GM12878 (cell line): ENCODE results near the gene ETHE1. TPM values are rescaled to one million over a fixed set of nuclear protein-coding genes. Genes with fewer than 3 reads are reported as not detected.

Experiments
- ATAC-seq: fragments of 200-7000 bp; cut with Tn5 transposase; 3 replicates; pipeline ENCODE4 v1.9.1; 2020; ENCODE audit warnings: mild to moderate bottlenecking, moderate library complexity
- BruUV-seq: library from RNA; stranded (reverse); fragments of 400-500 nt; replicated peaks from 2 replicates; lab custom pipeline; 2021; lab: Mats Ljungman, UMichigan
- CTCF ChIA-PET: fragments of 300-600 bp; sonication (Branson Sonifier 250); formaldehyde crosslinking; extraction: SDS; loops from one replicate; lab custom pipeline; 2021; ENCODE audit warnings: inconsistent platforms; lab: Yijun Ruan, JAX
- POLR2A ChIA-PET: fragments of 350-600 bp; formaldehyde crosslinking; extraction: SDS; loops from one replicate; lab custom pipeline; 2021; ENCODE audit warnings: inconsistent platforms; lab: Charles Lee
- RAD21 ChIA-PET: fragments of 300-600 bp; sonication (Branson Sonifier 250); formaldehyde crosslinking; loops from one replicate; lab custom pipeline; 2023; ENCODE audit warnings: antibody characterized with exemption; ENCODE audit not compliant: unreplicated experiment; lab: Charles Lee
- SMC1A ChIA-PET: fragments of 300-600 bp; sonication (Branson Sonifier 250); formaldehyde crosslinking; loops from one replicate; lab custom pipeline; 2023; ENCODE audit not compliant: unreplicated experiment, uncharacterized antibody; lab: Charles Lee
- DNase-seq: peaks from one replicate; pipeline ENCODE4 v3.0.0-alpha.2; 2011; ENCODE audit warnings: low read depth, low spot score
- FAIRE-seq: peaks from 3 replicates; lab custom pipeline; 2011; peaks lifted over from hg19 to GRCh38; lab: Jason Lieb, UNC
- H2AFZ ChIP-seq: 2 replicates; pipeline ENCODE4 v1.6.0; 2011; ENCODE audit warnings: low read depth, low read length, control low read depth; ENCODE audit not compliant: control insufficient read depth
- H3K27ac ChIP-seq: 2 replicates; pipeline ENCODE4 v1.5.1; 2011; ENCODE audit warnings: control low read depth; ENCODE audit not compliant: control insufficient read depth, insufficient read depth
- H3K27me3 ChIP-seq, 2 experiments: replicated peaks in 1 of 2; 2 replicates each; pipeline versions ENCODE4 v1.6.0 to v1.6.1; 2011; ENCODE audit warnings: low read length in 1 of 2; ENCODE audit not compliant: control insufficient read depth in 2 of 2, insufficient read depth in 2 of 2
- H3K36me3 ChIP-seq, 2 experiments: 2 replicates each; pipeline ENCODE4 v1.5.1; 2011; ENCODE audit warnings: low read length in 1 of 2; ENCODE audit not compliant: control insufficient read depth in 2 of 2, insufficient read depth in 2 of 2
- H3K4me1 ChIP-seq: 2 replicates; pipeline ENCODE4 v1.6.1; 2011; ENCODE audit warnings: mild to moderate bottlenecking, low read length, moderate library complexity, mixed read lengths; ENCODE audit not compliant: control insufficient read depth, insufficient read depth
- H3K4me2 ChIP-seq: 2 replicates; pipeline ENCODE4 v1.6.0; 2011; ENCODE audit warnings: control low read depth; ENCODE audit not compliant: control insufficient read depth, insufficient read depth
- H3K4me3 ChIP-seq: fragments of 200-600 bp; sonication (generic); 2 replicates; pipeline ENCODE4 v1.5.1; 2016
- H3K79me2 ChIP-seq: 2 replicates; pipeline ENCODE4 v1.6.0; 2011; ENCODE audit warnings: low read length; ENCODE audit not compliant: control insufficient read depth, insufficient read depth
- H3K9ac ChIP-seq: 2 replicates; pipeline ENCODE4 v1.8.0; 2011; ENCODE audit warnings: low read length, control low read depth, mixed read lengths; ENCODE audit not compliant: control insufficient read depth, insufficient read depth
- H3K9me3 ChIP-seq: replicated peaks from 3 replicates; pipeline ENCODE4 v1.5.1; 2011; ENCODE audit warnings: mild to moderate bottlenecking, low read length; ENCODE audit not compliant: control insufficient read depth, insufficient read depth
- H4K20me1 ChIP-seq: 2 replicates; pipeline ENCODE4 v1.6.0; 2011; ENCODE audit not compliant: control insufficient read depth, insufficient read depth
- CREB1 ChIP-seq: IDR thresholded peaks from 2 replicates; pipeline ENCODE4 v1.6.1; 2012; ENCODE audit warnings: low read depth, mild to moderate bottlenecking, inconsistent platforms
- POLR2AphosphoS5 ChIP-seq: IDR thresholded peaks from 2 replicates; pipeline ENCODE4 v1.6.1; 2011; ENCODE audit warnings: mild to moderate bottlenecking, low read length, inconsistent platforms
- RAD51 ChIP-seq: fragments of 450-650 bp; IDR thresholded peaks from 2 replicates; pipeline ENCODE4 v1.6.1; 2016; ENCODE audit warnings: moderate library complexity, mild to moderate bottlenecking, inconsistent platforms
- RELA ChIP-seq: fragments of 450-650 bp; IDR thresholded peaks from 2 replicates; pipeline ENCODE4 v1.8.0; 2014; ENCODE audit warnings: borderline replicate concordance; ENCODE audit not compliant: partially characterized antibody
- SREBF1 ChIP-seq: IDR thresholded peaks from 2 replicates; pipeline ENCODE4 v1.6.1; 2012; ENCODE audit warnings: mild to moderate bottlenecking, low read length
- TBL1XR1 ChIP-seq: IDR thresholded peaks from 2 replicates; pipeline ENCODE4 v1.6.1; 2012; ENCODE audit warnings: low read depth, low read length, improper control_type of control experiment
- TCF12 ChIP-seq: IDR thresholded peaks from 2 replicates; pipeline ENCODE4 v1.6.1; 2011; ENCODE audit warnings: low read depth, mild to moderate bottlenecking, low read length
- WGBS: methylation state at CpG from one replicate; pipeline ENCODE4 v1.1.6; 2016; ENCODE audit warnings: low lambda C conversion rate; ENCODE audit not compliant: insufficient replicate concordance, insufficient coverage; ENCODE audit errors: missing lambda C conversion rate; 5-methylcytosine and 5-hydroxymethylcytosine counted together
- in situ Hi-C: fragments of 300-500 bp; cut with MboI; formaldehyde crosslinking; loops from 9 replicates; pipeline ENCODE4 v1.14.3; 2018; ENCODE audit warnings: mixed read lengths
- intact Hi-C: fragments of 100-400 bp; cut with micrococcal nuclease; formaldehyde crosslinking; loops from one replicate; pipeline ENCODE4 v1.14.2; 2022; ENCODE audit not compliant: unreplicated experiment
- polyA plus RNA-seq, 11 experiments: library from polyadenylated mRNA; depleted of rRNA in 4 of 11; unstranded in 6 of 11; stranded (reverse) in 5 of 11; fragments of >200 nt; fragmentation: Nextera tagmentation in 4 of 11; fragmentation: Illumina TruSeq in 1 of 11; extraction: Ambion mirVana in 4 of 11; extraction: Trizol in 1 of 11; gene quantifications; 1 replicate in 1 of 11; 2 replicates in 10 of 11; pipeline versions ENCODE4 v1.2.1 to v1.2.3, GENCODE V29; 2011 to 2016; ENCODE audit warnings: inconsistent platforms in 2 of 11, missing spikeins in 2 of 11, low read depth in 1 of 11
- total RNA-seq, 4 experiments: library from RNA; depleted of rRNA in 3 of 4; stranded (reverse); fragments of >200 nt in 3 of 4; fragmentation: Illumina TruSeq in 1 of 4; extraction: Trizol in 1 of 4; gene quantifications; 2 replicates each; pipeline versions ENCODE4 v1.2.1 to v1.2.3, GENCODE V29; 2013 to 2021
- TF ChIP-seq, protein P1 (sequence below), 3 experiments: IDR thresholded peaks in 2 of 3; conservative IDR thresholded peaks in 1 of 3; 2 replicates each; pipeline ENCODE4 v1.5.1; 2011; ENCODE audit warnings: low read depth in 3 of 3, low read length in 3 of 3, mild to moderate bottlenecking in 3 of 3, control low read depth in 2 of 3, moderate library complexity in 2 of 3, inconsistent platforms in 1 of 3, mixed read lengths in 1 of 3; ENCODE audit not compliant: control insufficient read depth in 2 of 3, insufficient read depth in 1 of 3; ENCODE audit errors: extremely low read depth in 1 of 3
- TF ChIP-seq, protein P2 (sequence below): IDR thresholded peaks from 2 replicates; pipeline ENCODE4 v1.6.1; 2011; ENCODE audit warnings: low read depth, low read length, improper control_type of control experiment, borderline replicate concordance
- TF ChIP-seq, protein P3 (sequence below): fragments of 450-650 bp; IDR thresholded peaks from 2 replicates; pipeline ENCODE4 v1.6.1; 2018; ENCODE audit warnings: borderline replicate concordance, mild to moderate bottlenecking; ENCODE audit not compliant: partially characterized antibody

The ETHE1 gene
- total and polyA plus RNA-seq, 10 of the 15 experiments (the other 5 are each of a cell fraction or from before 2014, with no cell fraction given), result 22.1 to 155 (median 52.7) TPM

DNA sequence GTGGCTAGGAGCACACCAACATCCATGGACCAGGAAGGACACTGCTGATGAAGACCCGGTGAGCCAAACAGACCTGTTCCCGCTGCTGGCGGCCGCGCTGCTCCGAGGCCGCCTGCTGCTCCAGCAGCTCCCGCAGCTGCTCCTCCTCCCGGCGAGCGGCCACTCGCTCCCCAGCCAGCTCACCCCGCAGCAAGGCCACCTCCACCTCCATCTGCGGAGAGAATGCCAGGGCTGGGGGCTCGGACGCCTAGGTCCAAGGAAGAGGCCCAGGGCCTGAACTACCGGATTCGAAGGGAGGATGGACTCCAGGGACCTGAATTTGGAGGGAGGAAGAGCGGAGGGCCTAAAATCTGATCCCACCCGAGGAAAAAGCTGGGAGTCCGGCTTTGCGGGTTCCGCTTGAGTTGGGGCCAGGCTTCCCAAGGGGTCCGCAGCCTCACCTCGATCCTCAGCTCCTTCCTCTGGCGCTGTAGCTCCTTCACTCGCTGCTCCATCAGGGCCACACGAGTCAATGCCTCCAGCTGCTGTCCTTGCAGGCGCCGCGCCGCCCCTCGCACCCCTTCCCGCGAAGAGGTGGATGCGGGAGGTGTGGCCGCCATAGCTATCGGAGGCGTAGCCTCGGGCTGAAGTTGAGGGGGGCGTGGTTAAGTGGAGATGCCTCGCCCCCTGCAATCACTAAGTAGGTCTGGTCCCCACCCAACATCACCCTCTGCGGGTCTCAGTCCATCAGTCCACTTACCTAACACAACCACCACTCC lies 25.2 kb downstream of the ETHE1 start:
- Histone ChIP-seq H3K27me3 (no peaks in the 10 kb centered on the region), H3K79me2 (no peaks in the 10 kb centered on the region; the same call in 1 of the 2 replicates), H3K4me2 (no peak overlapping the region)
- whole genome bisulfite sequencing, result 96% methylated on average over 40 of the region's 43 CpGs
- no peak for TF ChIP-seq TCF12
- TF ChIP-seq, protein P1, sequence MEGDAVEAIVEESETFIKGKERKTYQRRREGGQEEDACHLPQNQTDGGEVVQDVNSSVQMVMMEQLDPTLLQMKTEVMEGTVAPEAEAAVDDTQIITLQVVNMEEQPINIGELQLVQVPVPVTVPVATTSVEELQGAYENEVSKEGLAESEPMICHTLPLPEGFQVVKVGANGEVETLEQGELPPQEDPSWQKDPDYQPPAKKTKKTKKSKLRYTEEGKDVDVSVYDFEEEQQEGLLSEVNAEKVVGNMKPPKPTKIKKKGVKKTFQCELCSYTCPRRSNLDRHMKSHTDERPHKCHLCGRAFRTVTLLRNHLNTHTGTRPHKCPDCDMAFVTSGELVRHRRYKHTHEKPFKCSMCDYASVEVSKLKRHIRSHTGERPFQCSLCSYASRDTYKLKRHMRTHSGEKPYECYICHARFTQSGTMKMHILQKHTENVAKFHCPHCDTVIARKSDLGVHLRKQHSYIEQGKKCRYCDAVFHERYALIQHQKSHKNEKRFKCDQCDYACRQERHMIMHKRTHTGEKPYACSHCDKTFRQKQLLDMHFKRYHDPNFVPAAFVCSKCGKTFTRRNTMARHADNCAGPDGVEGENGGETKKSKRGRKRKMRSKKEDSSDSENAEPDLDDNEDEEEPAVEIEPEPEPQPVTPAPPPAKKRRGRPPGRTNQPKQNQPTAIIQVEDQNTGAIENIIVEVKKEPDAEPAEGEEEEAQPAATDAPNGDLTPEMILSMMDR (IDR thresholded peaks at IDR 0.05 in 2 of 3, conservative IDR thresholded peaks at IDR 0.05 in 1 of 3; ENCODE audit: control insufficient read depth in 2 of 3, extremely low read depth in 1 of 3, insufficient read depth in 1 of 3, low read depth in 3 of 3, low read length in 3 of 3), result no peak
- no peak for TF ChIP-seq RAD51
- no peak for TF ChIP-seq POLR2AphosphoS5
- no peak for TF ChIP-seq SREBF1
- TF ChIP-seq RELA, result no peak
- TF ChIP-seq CREB1, result no peak
- TF ChIP-seq, protein P2, sequence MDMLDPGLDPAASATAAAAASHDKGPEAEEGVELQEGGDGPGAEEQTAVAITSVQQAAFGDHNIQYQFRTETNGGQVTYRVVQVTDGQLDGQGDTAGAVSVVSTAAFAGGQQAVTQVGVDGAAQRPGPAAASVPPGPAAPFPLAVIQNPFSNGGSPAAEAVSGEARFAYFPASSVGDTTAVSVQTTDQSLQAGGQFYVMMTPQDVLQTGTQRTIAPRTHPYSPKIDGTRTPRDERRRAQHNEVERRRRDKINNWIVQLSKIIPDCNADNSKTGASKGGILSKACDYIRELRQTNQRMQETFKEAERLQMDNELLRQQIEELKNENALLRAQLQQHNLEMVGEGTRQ, result no peak
- no peak for TF ChIP-seq TBL1XR1
- TF ChIP-seq, protein P3, sequence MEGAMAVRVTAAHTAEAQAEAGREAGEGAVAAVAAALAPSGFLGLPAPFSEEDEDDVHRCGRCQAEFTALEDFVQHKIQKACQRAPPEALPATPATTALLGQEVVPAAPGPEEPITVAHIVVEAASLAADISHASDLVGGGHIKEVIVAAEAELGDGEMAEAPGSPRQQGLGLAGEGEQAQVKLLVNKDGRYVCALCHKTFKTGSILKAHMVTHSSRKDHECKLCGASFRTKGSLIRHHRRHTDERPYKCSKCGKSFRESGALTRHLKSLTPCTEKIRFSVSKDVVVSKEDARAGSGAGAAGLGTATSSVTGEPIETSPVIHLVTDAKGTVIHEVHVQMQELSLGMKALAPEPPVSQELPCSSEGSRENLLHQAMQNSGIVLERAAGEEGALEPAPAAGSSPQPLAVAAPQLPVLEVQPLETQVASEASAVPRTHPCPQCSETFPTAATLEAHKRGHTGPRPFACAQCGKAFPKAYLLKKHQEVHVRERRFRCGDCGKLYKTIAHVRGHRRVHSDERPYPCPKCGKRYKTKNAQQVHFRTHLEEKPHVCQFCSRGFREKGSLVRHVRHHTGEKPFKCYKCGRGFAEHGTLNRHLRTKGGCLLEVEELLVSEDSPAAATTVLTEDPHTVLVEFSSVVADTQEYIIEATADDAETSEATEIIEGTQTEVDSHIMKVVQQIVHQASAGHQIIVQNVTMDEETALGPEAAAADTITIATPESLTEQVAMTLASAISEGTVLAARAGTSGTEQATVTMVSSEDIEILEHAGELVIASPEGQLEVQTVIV, result no peak
- TF ChIP-seq, all 136 proteins: peak for 0
- ATAC-seq (no peak), FAIRE-seq (no peak), DNase-seq (no peak)
- POLR2A ChIA-PET, result interaction anchor here (0.5 to 0.6 kb wide), 3 partner anchors 9 to 87 kb away, joined by 4 to 5 read pairs (median 4); no protein-coding TSS in a partner anchor
- H3K4me1 ChIP-seq, result peaks cover 4% of the 10 kb centered on the region
- H2AFZ ChIP-seq, result no peak overlapping the region
- RAD21 ChIA-PET, result no interaction called here
- H4K20me1 ChIP-seq, result no peaks in the 10 kb centered on the region
- 0 out of 4 replicates have a peak, but pooled peaks cover 0 to 4% of the 10 kb centered on the region in 2 experiments for H3K36me3 ChIP-seq
- no peak overlapping the region for H3K9ac ChIP-seq
- H3K9me3 ChIP-seq, result no peaks in the 10 kb centered on the region
- SMC1A ChIA-PET, result interaction anchor here (0.6 kb wide), 1 partner anchor 55 kb away, joined by 5 read pairs; no protein-coding TSS in a partner anchor
- H3K27ac ChIP-seq, result no peak overlapping the region
- H3K4me3 ChIP-seq, result no peak overlapping the region
- CTCF ChIA-PET, result interaction anchor here (1.3 kb wide), 1 partner anchor 18 kb away, joined by 3 read pairs; no protein-coding TSS in a partner anchor
- in situ Hi-C loops, result no loop called here
- intact Hi-C loops, result loop anchor here (5.0 kb wide), 2 partner anchors 40 to 55 kb away; no protein-coding TSS in a partner anchor
- no TSS peak for BruUV-seq
